ENCODE measurements around the gene TRIP10.

Gene TRIP10

GRCh38 chr19:6716610-6716970 lies 22.9 kb upstream of the TRIP10 start:
- in situ Hi-C loops (cut with MboI; ENCODE audit: low pct_unique_long_range_greater_than_20kb, low sequenced_read_pairs, unreplicated experiment) = no loop called here
- DNase-seq (ENCODE audit: low spot score) = no peak
- TF ChIP-seq CTCF (IDR thresholded peaks at IDR 0.05; ENCODE audit: extremely low read depth, insufficient read depth, missing control alignments) = no peak

- DNase-seq (ENCODE audit: low spot score) = no peak
- no peak for TF ChIP-seq CTCF (IDR thresholded peaks at IDR 0.05; ENCODE audit: extremely low read depth, insufficient read depth, missing control alignments)
- in situ Hi-C loops (cut with MboI; ENCODE audit: low pct_unique_long_range_greater_than_20kb, low sequenced_read_pairs, unreplicated experiment) = no loop called here
Measured at GRCh38 chr19:6717036-6717435, 22.4 kb upstream of the TRIP10 start.

- no peak for TF ChIP-seq CTCF (IDR thresholded peaks at IDR 0.05; ENCODE audit: extremely low read depth, insufficient read depth, missing control alignments)
- no peak for DNase-seq (ENCODE audit: low spot score)
Measured at GRCh38 chr19:6717441-6717971, 22.0 kb upstream of the TRIP10 start.

GRCh38 chr19:6718111-6718740 lies 21.3 kb upstream of the TRIP10 start:
- no peak for DNase-seq (ENCODE audit: low spot score)
- in situ Hi-C loops (cut with MboI; ENCODE audit: low pct_unique_long_range_greater_than_20kb, low sequenced_read_pairs, unreplicated experiment) = no loop called here
- TF ChIP-seq CTCF (IDR thresholded peaks at IDR 0.05; ENCODE audit: extremely low read depth, insufficient read depth, missing control alignments) = no peak

More at GRCh38 chr19:6717441-6717971, 22.0 kb upstream of the TRIP10 start:
- in situ Hi-C loops (cut with MboI; ENCODE audit: low pct_unique_long_range_greater_than_20kb, low sequenced_read_pairs, unreplicated experiment) = no loop called here

GRCh38 chr19:6718741-6719539 lies 20.5 kb upstream of the TRIP10 start:
- TF ChIP-seq CTCF (IDR thresholded peaks at IDR 0.05; ENCODE audit: extremely low read depth, insufficient read depth, missing control alignments) = no peak
- peak; percentile 66 for DNase-seq (ENCODE audit: low spot score)
- in situ Hi-C loops (cut with MboI; ENCODE audit: low pct_unique_long_range_greater_than_20kb, low sequenced_read_pairs, unreplicated experiment) = no loop called here

- in situ Hi-C loops (cut with MboI; ENCODE audit: low pct_unique_long_range_greater_than_20kb, low sequenced_read_pairs, unreplicated experiment) = no loop called here
- no peak for DNase-seq (ENCODE audit: low spot score)
- no peak for TF ChIP-seq CTCF (IDR thresholded peaks at IDR 0.05; ENCODE audit: extremely low read depth, insufficient read depth, missing control alignments)
Measured at GRCh38 chr19:6719540-6719861, 20.0 kb upstream of the TRIP10 start.
